Stimulated activated CD4-positive, alpha-beta T cell treated with anti-CD3 and anti-CD28 coated beads, Interleukin-15, amount 100 ng/mL, for 24 hours (primary cell): ENCODE data around the gene MBD3.
"Not testable (repeated sequence)": the region's sequence is repeated elsewhere in the genome, so short reads cannot be mapped to it uniquely, and the experiment has no call there.

Experiments
- DNase-seq: peaks from one replicate; pipeline ENCODE4 v3.0.0-alpha.2; 2020

Gene MBD3

GRCh38 chr19:1568320-1569019 is 24.2 kb downstream of the MBD3 start, which contains the start of gene MEX3D:
Gene MEX3D, minus strand, starts transcription at chr19:1568325. Its CDS starts 267 bp downstream, at chr19:1568058.
- peak; percentile 85 for DNase-seq

- no peak for DNase-seq
Measured at GRCh38 chr19:1567848-1568227, 24.8 kb downstream of the MBD3 start.

- peak; percentile 24 for DNase-seq
Measured at GRCh38 chr19:1567116-1567847, 25.4 kb downstream of the MBD3 start.

- DNase-seq = no peak
Measured at GRCh38 chr19:1566392-1567115, 26.1 kb downstream of the MBD3 start.

- no peak for DNase-seq
Measured at GRCh38 chr19:1563251-1563650, 29.4 kb downstream of the MBD3 start.

- DNase-seq = no peak
Measured at GRCh38 chr19:1561236-1561842, 31.3 kb downstream of the MBD3 start.

GRCh38 chr19:1560286-1560882 is 32.3 kb downstream of the MBD3 start:
- no peak for DNase-seq

- no peak for DNase-seq
Measured at GRCh38 chr19:1558552-1558951, 34.1 kb downstream of the MBD3 start.

- no peak for DNase-seq
Measured at GRCh38 chr19:1556390-1557070, 36.1 kb downstream of the MBD3 start.

- DNase-seq = no peak
Measured at GRCh38 chr19:1555487-1556389, 36.9 kb downstream of the MBD3 start.

- no peak for DNase-seq
Measured at GRCh38 chr19:1554968-1555367, 37.7 kb downstream of the MBD3 start.

GRCh38 chr19:1553415-1553814 is 39.2 kb downstream of the MBD3 start:
- no peak for DNase-seq

GRCh38 chr19:1551068-1552040 is 41.3 kb downstream of the MBD3 start:
- DNase-seq = no peak

- DNase-seq = no peak
Measured at GRCh38 chr19:1549332-1549945, 43.2 kb downstream of the MBD3 start.

GRCh38 chr19:1540365-1540925 is 52.2 kb downstream of the MBD3 start:
- DNase-seq = no peak

GRCh38 chr19:1539749-1540148 is 52.9 kb downstream of the MBD3 start:
- not testable (repeated sequence) for DNase-seq

GRCh38 chr19:1538978-1539377 is 53.7 kb downstream of the MBD3 start:
- DNase-seq = no peak

- DNase-seq = not testable (repeated sequence)
Measured at GRCh38 chr19:1535699-1536098, 57.0 kb downstream of the MBD3 start.

- DNase-seq = no peak
Measured at GRCh38 chr19:1534972-1535371, 57.7 kb downstream of the MBD3 start.
